Pancreas (tissue), 10 donors: ENCODE results near the gene HSPB3. TPM values are rescaled to one million over a fixed set of nuclear protein-coding genes. Genes with fewer than 3 reads are reported as not detected.
"Not testable (repeated sequence)": the region's sequence is repeated elsewhere in the genome, so short reads cannot be mapped to it uniquely, and the experiment has no call there.

Source experiments
- ATAC-seq, 4 donors: fragments of 200-7000 bp; cut with Tn5 transposase; one replicate each; pipeline versions ENCODE4 v1.8.0 to v1.9.1; 2020; ENCODE audit warnings: mild to moderate bottlenecking in 4 of 4, moderate library complexity in 4 of 4
- DNase-seq, 6 donors: peaks; one replicate each; pipeline ENCODE4 v3.0.0-alpha.2; 2020
- FAIRE-seq: peaks from 2 replicates; lab custom pipeline; 2012; peaks lifted over from hg19 to GRCh38; lab: Jason Lieb, UNC
- H3K27ac ChIP-seq, 4 donors: fragments of 200-600 bp; sonication (generic); 1 replicate in 3 of 4; 2 replicates in 1 of 4; pipeline versions ENCODE4 v1.5.0 to v1.8.0; 2020
- H3K27me3 ChIP-seq, 4 donors: fragments of 200-600 bp; one replicate each; pipeline ENCODE4 v1.8.0; 2021
- H3K36me3 ChIP-seq, 3 donors: fragments of 200-600 bp; sonication (generic) in 1 of 3; one replicate each; pipeline versions ENCODE4 v1.5.0 to v1.8.0; 2020 to 2021
- H3K4me1 ChIP-seq, 3 donors: fragments of 200-600 bp; one replicate each; pipeline ENCODE4 v1.8.0; 2021
- H3K4me3 ChIP-seq, 4 donors: fragments of 200-600 bp; sonication (generic) in 2 of 4; one replicate each; pipeline versions ENCODE4 v1.5.0 to v1.8.0; 2020 to 2021
- H3K9me3 ChIP-seq, 4 donors: fragments of 200-600 bp; one replicate each; pipeline ENCODE4 v1.8.0; 2021
- CTCF ChIP-seq, 4 donors: fragments of 200-600 bp; sonication (generic) in 3 of 4; IDR thresholded peaks; one replicate each; pipeline versions ENCODE4 v1.5.0 to v1.8.0; 2021; ENCODE audit warnings: antibody characterized with exemption in 4 of 4
- WGBS, 2 donors: extraction: QIAGEN DNeasy Blood & Tissue Kit; methylation state at CpG; one replicate each; pipeline ENCODE4 v1.1.7; 2013; 5-methylcytosine and 5-hydroxymethylcytosine counted together
- intact Hi-C, 3 donors: fragments of 100-400 bp; cut with DNase I; formaldehyde crosslinking; loops; one replicate each; pipeline versions ENCODE4 v1.11.1 to v1.14.2; 2022
- polyA plus RNA-seq, 2 donors: library from polyadenylated mRNA; stranded (reverse); fragments of 200-250 nt; gene quantifications; one replicate each; pipeline ENCODE4 v1.2.3, GENCODE V29; 2013
- total RNA-seq, 6 donors: library from RNA; stranded (reverse); fragmentation: NEBNext Ultra II Directional in 4 of 6; extraction: Animal tissue kit (Norgen Biotek cat#: 25700) in 4 of 6; gene quantifications; one replicate each; pipeline versions ENCODE4 v1.2.1 to v1.2.4, GENCODE V29; 2021 to 2023
- donor health status: healthy with polysubstance abuse.
- donor health status: DM: no; HTN: no; CAD: no; lungs with moderate emphysema.
- donor health status: DM: no; HTN: no; CAD: no.
- donor health status: control.
- donor health status: control.
- donor health status: Bipolar disorder and iron deficiency.
- donor health status: DM: yes; HTN: yes; CAD: no.
- donor health status: DM: no; HTN: no; CAD: no.
- donor health status: DM: no; HTN: no; CAD: no.
- donor health status: DM: yes; HTN: yes; CAD: no.

The HSPB3 gene
- total and polyA plus RNA-seq, 8 donors: 0.35 to 0.76 TPM; not detected in 6

GRCh38 chr5:54484219-54484894 lies 28.9 kb downstream of the HSPB3 start:
- DNase-seq (no peak), FAIRE-seq (no peak), ATAC-seq (no peak)
- 63 to 70% methylated on average over 5 of the region's 5 CpGs for WGBS, 2 donors
- intact Hi-C loops: no loop called here
- H3K27me3 ChIP-seq: no peaks in the 10 kb centered on the region
- H3K27ac ChIP-seq: no peak overlapping the region
- H3K36me3 ChIP-seq: no peaks in the 10 kb centered on the region
- H3K4me3 ChIP-seq: no peak overlapping the region
- no peaks in the 10 kb centered on the region for H3K4me1 ChIP-seq
- TF ChIP-seq CTCF (IDR thresholded peaks at IDR 0.05): no peak
- H3K9me3 ChIP-seq: no peaks in the 10 kb centered on the region

- H3K9me3 ChIP-seq, FAIRE-seq, ATAC-seq, DNase-seq, H3K4me1 ChIP-seq, H3K36me3 ChIP-seq, H3K27ac ChIP-seq, H3K4me3 ChIP-seq, H3K27me3 ChIP-seq, intact Hi-C loops: not testable (repeated sequence)
Measured at GRCh38 chr5:54485659-54486058, 30.2 kb downstream of the HSPB3 start.

- H3K36me3 ChIP-seq, FAIRE-seq, ATAC-seq, H3K4me3 ChIP-seq, H3K27me3 ChIP-seq, intact Hi-C loops, H3K4me1 ChIP-seq, H3K9me3 ChIP-seq, DNase-seq, H3K27ac ChIP-seq: not testable (repeated sequence)
- TF ChIP-seq CTCF (IDR thresholded peaks at IDR 0.05): peak in 1 of 4 donors; percentile 7
- 25 to 46% methylated on average over 2 of the region's 2 CpGs for WGBS, 2 donors
Measured at GRCh38 chr5:54489648-54489979, 34.1 kb downstream of the HSPB3 start.

GRCh38 chr5:54491326-54491725 lies 35.8 kb downstream of the HSPB3 start:
- ATAC-seq: no peak
- no peaks in the 10 kb centered on the region for H3K27me3 ChIP-seq
- no peak overlapping the region for H3K27ac ChIP-seq
- no peaks in the 10 kb centered on the region for H3K4me1 ChIP-seq
- H3K4me3 ChIP-seq: no peak overlapping the region
- DNase-seq: no peak
- no peak for FAIRE-seq
- TF ChIP-seq CTCF (IDR thresholded peaks at IDR 0.05): no peak
- H3K9me3 ChIP-seq: no peaks in the 10 kb centered on the region
- H3K36me3 ChIP-seq: no peaks in the 10 kb centered on the region
- WGBS, 2 donors: 59 to 81% methylated on average over 1 of the region's 1 CpG
- intact Hi-C loops: no loop called here

GRCh38 chr5:54492178-54492577 lies 36.7 kb downstream of the HSPB3 start:
- Histone ChIP-seq H3K27ac (no peak overlapping the region), H3K4me3 (no peak overlapping the region), H3K27me3 (no peaks in the 10 kb centered on the region), H3K9me3 (no peaks in the 10 kb centered on the region), H3K36me3 (no peaks in the 10 kb centered on the region), H3K4me1 (no peaks in the 10 kb centered on the region)
- no peak for FAIRE-seq
- intact Hi-C loops: no loop called here
- no peak for TF ChIP-seq CTCF (IDR thresholded peaks at IDR 0.05)
- 62 to 72% methylated on average over 2 of the region's 2 CpGs for WGBS, 2 donors
- ATAC-seq: no peak
- DNase-seq: no peak
